MM.1S (cell line): ENCODE measurements around the gene TMEM212.
A peak's percentile ranks its signal among the peaks of the same experiment; 100 is the strongest.

Experiments used
- DNase-seq: peaks from one replicate; pipeline ENCODE4 v3.0.0-alpha.2; 2015
- H2AFZ ChIP-seq: fragments of 300-600 bp; sonication (generic); 2 replicates; pipeline ENCODE4 v1.6.0; 2016; ENCODE audit warnings: antibody characterized with exemption, low read length
- H3F3A ChIP-seq: fragments of 300-600 bp; sonication (generic); 2 replicates; pipeline ENCODE4 v1.6.1; 2016; ENCODE audit warnings: mild to moderate bottlenecking, antibody characterized with exemption, low read length, moderate library complexity, mixed read lengths; ENCODE audit not compliant: insufficient read depth
- H3K27ac ChIP-seq: fragments of 300-600 bp; sonication (generic); 2 replicates; pipeline ENCODE4 v1.5.1; 2016; ENCODE audit warnings: mild to moderate bottlenecking, low read length
- H3K27me3 ChIP-seq: fragments of 300-600 bp; sonication (generic); replicated peaks from 2 replicates; pipeline ENCODE4 v1.6.0; 2016; ENCODE audit warnings: low read length; ENCODE audit not compliant: insufficient read depth
- H3K36me3 ChIP-seq: fragments of 300-600 bp; sonication (generic); replicated peaks from 2 replicates; pipeline ENCODE4 v1.6.1; 2016; ENCODE audit warnings: mild to moderate bottlenecking, low read length, mixed read lengths; ENCODE audit not compliant: insufficient read depth
- H3K4me1 ChIP-seq: fragments of 300-600 bp; sonication (generic); 2 replicates; pipeline ENCODE4 v1.6.1; 2016; ENCODE audit warnings: low read length, mixed read lengths
- H3K4me2 ChIP-seq: fragments of 300-600 bp; sonication (generic); 2 replicates; pipeline ENCODE4 v1.6.0; 2016; ENCODE audit warnings: low read depth, low read length
- H3K4me3 ChIP-seq: fragments of 300-600 bp; sonication (generic); 2 replicates; pipeline ENCODE4 v1.5.1; 2016; ENCODE audit warnings: low read length, mixed read lengths
- H3K79me2 ChIP-seq: fragments of 300-600 bp; sonication (generic); 2 replicates; pipeline ENCODE4 v1.6.1; 2016; ENCODE audit warnings: mixed run types, low read length, mixed read lengths
- H3K9ac ChIP-seq: fragments of 300-600 bp; sonication (generic); 2 replicates; pipeline ENCODE4 v1.6.1; 2016; ENCODE audit warnings: low read length, mixed read lengths
- H3K9me2 ChIP-seq: fragments of 300-600 bp; sonication (generic); replicated peaks from 2 replicates; pipeline ENCODE4 v1.6.1; 2016; ENCODE audit warnings: mild to moderate bottlenecking, low read length, mixed read lengths; ENCODE audit not compliant: insufficient read depth
- H3K9me3 ChIP-seq: fragments of 300-600 bp; sonication (generic); replicated peaks from 2 replicates; pipeline ENCODE4 v1.6.1; 2016; ENCODE audit warnings: mild to moderate bottlenecking, low read length, mixed read lengths; ENCODE audit not compliant: insufficient read depth
- H4K20me1 ChIP-seq: fragments of 300-600 bp; sonication (generic); 2 replicates; pipeline ENCODE4 v1.6.1; 2016; ENCODE audit warnings: mild to moderate bottlenecking, low read length, moderate library complexity, mixed read lengths; ENCODE audit not compliant: insufficient read depth
- CTCF ChIP-seq: fragments of 300-600 bp; sonication (generic); IDR thresholded peaks from 2 replicates; pipeline ENCODE4 v1.5.1; 2016; ENCODE audit warnings: antibody characterized with exemption, low read length, mixed read lengths
- EZH2 ChIP-seq: fragments of 300-600 bp; sonication (generic); optimal IDR thresholded peaks from 2 replicates; pipeline ENCODE3; 2017; ENCODE audit warnings: low read depth, mild to moderate bottlenecking, antibody characterized with exemption, low read length, mixed read lengths
- EZH2phosphoT487 ChIP-seq: fragments of 300-600 bp; sonication (generic); IDR thresholded peaks from 2 replicates; pipeline ENCODE4 v1.6.1; 2018; ENCODE audit warnings: antibody characterized with exemption, low read length

The TMEM212 gene

GRCh38 chr3:171807806-171808205 lies 35.3 kb upstream of the TMEM212 start:
- H3K4me2 ChIP-seq, result no peak overlapping the region

GRCh38 chr3:171809611-171809860 lies 33.6 kb upstream of the TMEM212 start:
- H3F3A ChIP-seq, result no peaks in the 10 kb centered on the region
- H3K4me3 ChIP-seq, result peak overlapping the region; percentile 76
- no peak for DNase-seq
- TF ChIP-seq CTCF, result no peak
- no peak for TF ChIP-seq EZH2
- TF ChIP-seq EZH2phosphoT487, result no peak
- no peaks in the 10 kb centered on the region for H3K79me2 ChIP-seq
- H3K9me2 ChIP-seq, result no peaks in the 10 kb centered on the region
- peak overlapping the region; percentile 93 for H2AFZ ChIP-seq
- H3K9ac ChIP-seq, result peak overlapping the region; percentile 39; the same call in 1 of the 2 replicates
- H3K4me1 ChIP-seq, result no peaks in the 10 kb centered on the region
- no peaks in the 10 kb centered on the region for H4K20me1 ChIP-seq
- H3K27ac ChIP-seq, result no peak overlapping the region
- H3K9me3 ChIP-seq, result no peaks in the 10 kb centered on the region
- H3K4me2 ChIP-seq, result peak overlapping the region; percentile 94
- no peaks in the 10 kb centered on the region for H3K36me3 ChIP-seq
- no peaks in the 10 kb centered on the region for H3K27me3 ChIP-seq

More at GRCh38 chr3:171807806-171808205, 35.3 kb upstream of the TMEM212 start:
- no peaks in the 10 kb centered on the region for H3K9me2 ChIP-seq
- H3K4me3 ChIP-seq, result no peak overlapping the region
- H3K4me1 ChIP-seq, result no peaks in the 10 kb centered on the region
- H3K36me3 ChIP-seq, result no peaks in the 10 kb centered on the region
- no peaks in the 10 kb centered on the region for H3K9me3 ChIP-seq
- no peak overlapping the region for H2AFZ ChIP-seq
- no peaks in the 10 kb centered on the region for H3F3A ChIP-seq
- no peaks in the 10 kb centered on the region for H4K20me1 ChIP-seq
- no peak overlapping the region for H3K9ac ChIP-seq
- DNase-seq, result no peak
- H3K27ac ChIP-seq, result no peak overlapping the region
- TF ChIP-seq EZH2phosphoT487 (no peak), EZH2 (no peak), CTCF (no peak)
- no peaks in the 10 kb centered on the region for H3K27me3 ChIP-seq
- no peaks in the 10 kb centered on the region for H3K79me2 ChIP-seq

- Histone ChIP-seq H3K27ac (no peak within 1 kb of the TSS), H3F3A (no peaks in the 10 kb centered on the region), H3K4me3 (peak within 1 kb of the TSS; percentile 76), H3K27me3 (no peaks in the 10 kb centered on the region), H3K9me3 (no peaks in the 10 kb centered on the region), H3K4me2 (peak within 1 kb of the TSS; percentile 94), H3K36me3 (no peaks in the 10 kb centered on the region), H2AFZ (peak within 1 kb of the TSS; percentile 93), H3K9ac (peak within 1 kb of the TSS; percentile 39; the same call in 1 of the 2 replicates), H3K79me2 (no peaks in the 10 kb centered on the region), H3K9me2 (no peaks in the 10 kb centered on the region), H3K4me1 (no peaks in the 10 kb centered on the region), H4K20me1 (no peaks in the 10 kb centered on the region)
- TF ChIP-seq CTCF, result no peak; the same call in 1 of the 2 replicates
- no peak for TF ChIP-seq EZH2
- no peak for TF ChIP-seq EZH2phosphoT487
- peak; percentile 86 for DNase-seq
These were observed 33.1 kb upstream of the TMEM212 start, which contains the start of gene PLD1 for GRCh38 chr3:171809861-171810628. Gene PLD1, minus strand, starts transcription at chr3:171810483. Its CDS starts 72,432 bp downstream, at chr3:171738051.
